ENCODE results near the gene ELK3. TPM values are rescaled to one million over a fixed set of nuclear protein-coding genes. Genes with fewer than 3 reads are reported as not detected.

Gene ELK3
- total RNA-seq, 4 donors from 2014 or later, result 10.0 to 13.5 (median 11.0) TPM

DNA sequence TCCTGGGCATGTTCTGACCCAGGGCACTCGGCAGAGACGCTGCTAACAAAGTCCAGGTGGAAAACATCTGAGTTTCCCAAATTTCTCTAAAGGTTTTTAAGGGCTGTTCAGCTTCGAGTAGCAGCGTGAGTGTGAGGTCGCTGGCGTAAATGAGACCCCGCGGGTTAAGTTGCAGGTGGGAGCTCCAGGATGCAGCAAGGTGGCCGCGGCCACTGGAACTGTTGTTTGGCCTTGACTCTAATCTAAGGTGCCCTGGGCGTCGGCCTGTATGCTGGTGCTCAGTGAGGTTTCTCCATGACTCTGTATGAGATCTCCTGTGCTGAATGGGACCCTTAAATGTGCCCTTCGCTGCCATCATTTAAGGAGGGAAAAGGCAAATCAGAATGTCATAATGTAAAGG is 50.7 kb downstream of the ELK3 start:
- Histone ChIP-seq H3K36me3 (peaks cover 24% of the 10 kb centered on the region), H3K27me3 (no peaks in the 10 kb centered on the region), H3K4me1 (peaks cover 41% of the 10 kb centered on the region), H3K27ac (no peak overlapping the region), H3K4me3 (no peak overlapping the region), H3K9me3 (no peaks in the 10 kb centered on the region)
- DNase-seq (ENCODE audit: low spot score in 2 of 2), result peak in 1 of 2 donors; percentile 37
- WGBS, result 80% methylated on average over 13 of the region's 13 CpGs
- TF ChIP-seq POLR2A (IDR thresholded peaks at IDR 0.05) (no peak), POLR2AphosphoS5 (IDR thresholded peaks at IDR 0.05) (no peak), EP300 (IDR thresholded peaks at IDR 0.05) (no peak)
- TF ChIP-seq, protein P1, sequence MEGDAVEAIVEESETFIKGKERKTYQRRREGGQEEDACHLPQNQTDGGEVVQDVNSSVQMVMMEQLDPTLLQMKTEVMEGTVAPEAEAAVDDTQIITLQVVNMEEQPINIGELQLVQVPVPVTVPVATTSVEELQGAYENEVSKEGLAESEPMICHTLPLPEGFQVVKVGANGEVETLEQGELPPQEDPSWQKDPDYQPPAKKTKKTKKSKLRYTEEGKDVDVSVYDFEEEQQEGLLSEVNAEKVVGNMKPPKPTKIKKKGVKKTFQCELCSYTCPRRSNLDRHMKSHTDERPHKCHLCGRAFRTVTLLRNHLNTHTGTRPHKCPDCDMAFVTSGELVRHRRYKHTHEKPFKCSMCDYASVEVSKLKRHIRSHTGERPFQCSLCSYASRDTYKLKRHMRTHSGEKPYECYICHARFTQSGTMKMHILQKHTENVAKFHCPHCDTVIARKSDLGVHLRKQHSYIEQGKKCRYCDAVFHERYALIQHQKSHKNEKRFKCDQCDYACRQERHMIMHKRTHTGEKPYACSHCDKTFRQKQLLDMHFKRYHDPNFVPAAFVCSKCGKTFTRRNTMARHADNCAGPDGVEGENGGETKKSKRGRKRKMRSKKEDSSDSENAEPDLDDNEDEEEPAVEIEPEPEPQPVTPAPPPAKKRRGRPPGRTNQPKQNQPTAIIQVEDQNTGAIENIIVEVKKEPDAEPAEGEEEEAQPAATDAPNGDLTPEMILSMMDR (IDR thresholded peaks at IDR 0.05), result no peak

DNA sequence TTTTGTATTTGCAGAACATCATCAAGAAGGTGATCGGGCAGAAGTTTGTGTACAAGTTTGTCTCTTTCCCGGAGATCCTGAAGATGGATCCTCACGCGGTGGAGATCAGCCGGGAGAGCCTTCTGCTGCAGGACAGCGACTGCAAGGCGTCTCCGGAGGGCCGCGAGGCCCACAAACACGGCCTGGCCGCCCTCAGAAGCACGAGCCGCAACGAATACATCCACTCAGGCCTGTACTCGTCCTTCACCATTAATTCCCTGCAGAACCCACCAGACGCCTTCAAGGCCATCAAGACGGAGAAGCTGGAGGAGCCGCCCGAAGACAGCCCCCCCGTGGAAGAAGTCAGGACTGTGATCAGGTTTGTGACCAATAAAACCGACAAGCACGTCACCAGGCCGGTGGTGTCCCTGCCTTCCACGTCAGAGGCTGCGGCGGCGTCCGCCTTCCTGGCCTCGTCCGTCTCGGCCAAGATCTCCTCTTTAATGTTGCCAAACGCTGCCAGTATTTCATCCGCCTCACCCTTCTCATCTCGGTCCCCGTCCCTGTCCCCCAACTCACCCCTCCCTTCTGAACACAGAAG is 52.8 kb downstream of the ELK3 start:
- no peaks in the 10 kb centered on the region for H3K9me3 ChIP-seq
- H3K4me3 ChIP-seq, result no peak overlapping the region
- H3K4me1 ChIP-seq, result peaks cover 27% of the 10 kb centered on the region
- WGBS, result 97% methylated on average over 36 of the region's 36 CpGs
- TF ChIP-seq, protein P1 (IDR thresholded peaks at IDR 0.05), result no peak
- no peak for TF ChIP-seq POLR2A (IDR thresholded peaks at IDR 0.05)
- no peak for TF ChIP-seq POLR2AphosphoS5 (IDR thresholded peaks at IDR 0.05)
- no peak for TF ChIP-seq EP300 (IDR thresholded peaks at IDR 0.05)
- no peak for DNase-seq (ENCODE audit: low spot score in 2 of 2)
- H3K36me3 ChIP-seq, result peaks cover 42% of the 10 kb centered on the region
- no peak overlapping the region for H3K27ac ChIP-seq
- H3K27me3 ChIP-seq, result no peaks in the 10 kb centered on the region

DNA sequence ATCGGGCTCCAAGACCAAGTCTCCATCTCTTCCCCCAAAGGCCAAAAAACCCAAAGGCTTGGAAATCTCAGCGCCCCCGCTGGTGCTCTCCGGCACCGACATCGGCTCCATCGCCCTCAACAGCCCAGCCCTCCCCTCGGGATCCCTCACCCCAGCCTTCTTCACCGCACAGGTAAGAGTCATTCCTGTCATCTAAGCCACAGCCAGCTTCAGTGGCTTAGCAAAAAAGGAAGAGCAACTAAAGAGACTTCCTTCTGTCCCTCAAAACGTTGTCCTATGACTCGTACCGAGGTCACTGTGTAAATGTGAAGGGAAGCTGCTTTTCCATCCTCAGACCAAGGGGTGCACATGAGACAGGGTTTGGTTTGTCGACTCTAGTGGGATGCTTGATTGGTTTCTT is 53.4 kb downstream of the ELK3 start:
- H3K4me1 ChIP-seq, result peaks cover 22% of the 10 kb centered on the region
- H3K27ac ChIP-seq, result no peak overlapping the region
- H3K36me3 ChIP-seq, result peaks cover 42% of the 10 kb centered on the region
- no peak for DNase-seq (ENCODE audit: low spot score in 2 of 2)
- no peaks in the 10 kb centered on the region for H3K27me3 ChIP-seq
- no peak for TF ChIP-seq POLR2A (IDR thresholded peaks at IDR 0.05)
- no peak for TF ChIP-seq EP300 (IDR thresholded peaks at IDR 0.05)
- TF ChIP-seq POLR2AphosphoS5 (IDR thresholded peaks at IDR 0.05), result no peak
- TF ChIP-seq, protein P1 (IDR thresholded peaks at IDR 0.05), result no peak
- no peaks in the 10 kb centered on the region for H3K9me3 ChIP-seq
- no peak overlapping the region for H3K4me3 ChIP-seq
- 87% methylated on average over 13 of the region's 13 CpGs for WGBS

DNA sequence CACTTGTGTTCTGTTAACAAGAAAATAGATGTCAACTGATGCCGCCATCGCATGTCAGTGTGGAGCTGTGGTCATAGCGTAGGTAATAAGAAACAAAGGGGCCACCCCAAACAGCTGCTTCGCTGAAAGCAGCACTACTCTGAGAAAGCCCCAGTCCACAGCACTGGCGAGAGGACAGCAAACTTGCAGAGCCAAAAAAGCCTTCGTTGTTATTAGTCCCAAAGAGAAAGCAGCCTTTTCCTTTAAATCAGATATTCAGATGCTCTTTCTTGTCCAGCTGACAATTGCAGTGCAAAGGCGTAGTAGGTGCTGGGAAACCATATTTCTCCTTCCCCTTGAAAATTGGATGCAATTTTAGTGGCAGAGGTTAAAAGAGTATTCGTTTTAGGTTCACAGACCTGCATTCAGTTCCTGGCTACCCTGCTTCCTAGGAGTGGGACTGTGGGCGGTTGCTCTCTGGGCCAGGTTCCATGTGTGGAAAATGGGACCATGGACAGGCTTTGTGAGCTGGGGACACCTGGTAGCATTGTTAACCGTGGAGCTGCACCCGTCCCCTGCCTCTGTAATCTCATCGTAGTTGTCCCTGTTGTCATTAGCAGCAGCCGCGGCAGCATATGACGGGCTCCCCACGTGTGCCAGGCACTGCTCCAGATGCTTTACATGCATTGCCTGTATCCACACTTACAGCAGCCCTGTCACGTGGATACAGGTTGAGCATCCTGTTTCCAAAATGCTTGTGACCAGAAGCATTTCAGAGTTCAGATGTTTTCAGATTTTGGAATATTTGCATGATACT is 54.2 kb downstream of the ELK3 start:
- Histone ChIP-seq H3K36me3 (peaks cover 42% of the 10 kb centered on the region), H3K9me3 (no peaks in the 10 kb centered on the region), H3K4me1 (peaks cover 18% of the 10 kb centered on the region), H3K4me3 (no peak overlapping the region), H3K27me3 (no peaks in the 10 kb centered on the region), H3K27ac (no peak overlapping the region)
- DNase-seq (ENCODE audit: low spot score in 2 of 2), result no peak
- 76% methylated on average over 16 of the region's 17 CpGs for WGBS
- TF ChIP-seq EP300 (IDR thresholded peaks at IDR 0.05), result no peak
- TF ChIP-seq, protein P1 (IDR thresholded peaks at IDR 0.05), result no peak
- no peak for TF ChIP-seq POLR2AphosphoS5 (IDR thresholded peaks at IDR 0.05)
